Activated CD4-positive, alpha-beta T cell treated with anti-CD3 and anti-CD28 coated beads for 36 hours (primary cell): Measurements from ENCODE around the gene XPO6. TPM values are rescaled to one million over a fixed set of nuclear protein-coding genes. Genes with fewer than 3 reads are reported as not detected.
"Not testable (repeated sequence)": the region's sequence is repeated elsewhere in the genome, so short reads cannot be mapped to it uniquely, and the experiment has no call there.

ENCODE experiments used
- ATAC-seq: fragments of 200-7000 bp; cut with Tn5 transposase; one replicate; pipeline ENCODE4 v1.10.0; 2021; ENCODE audit warnings: mild to moderate bottlenecking, moderate library complexity
- CTCF ChIA-PET: fragments of 350-600 bp; sonication (Branson Sonifier 250); formaldehyde crosslinking; loops from one replicate; lab custom pipeline; 2021; ENCODE audit warnings: antibody characterized with exemption; lab: Charles Lee
- POLR2A ChIA-PET: fragments of 350-600 bp; sonication (Branson Sonifier 250); formaldehyde crosslinking; loops from one replicate; lab custom pipeline; 2021; ENCODE audit warnings: antibody characterized with exemption, inconsistent platforms; lab: Charles Lee
- DNase-seq: peaks from one replicate; pipeline ENCODE4 v3.0.0-alpha.2; 2020
- H3K27ac Mint-ChIP-seq: one replicate; pipeline ENCODE4 v1.8.0; 2021; ENCODE audit warnings: mixed read lengths
- H3K27me3 Mint-ChIP-seq: one replicate; pipeline ENCODE4 v1.8.0; 2021; ENCODE audit warnings: mixed read lengths
- H3K36me3 Mint-ChIP-seq: one replicate; pipeline ENCODE4 v1.8.0; 2021; ENCODE audit warnings: low read depth, mixed read lengths
- H3K4me1 Mint-ChIP-seq: one replicate; pipeline ENCODE4 v1.8.0; 2021; ENCODE audit warnings: mixed read lengths
- H3K4me3 Mint-ChIP-seq: one replicate; pipeline ENCODE4 v1.8.0; 2021; ENCODE audit warnings: mild to moderate bottlenecking, moderate library complexity, mixed read lengths
- H3K9me3 Mint-ChIP-seq: one replicate; pipeline ENCODE4 v1.8.0; 2021; ENCODE audit warnings: low read depth, mixed read lengths
- intact Hi-C, 2 experiments: fragments of 100-400 bp; cut with DNase I in 1 of 2; cut with micrococcal nuclease in 1 of 2; formaldehyde crosslinking; loops; one replicate each; pipeline versions ENCODE4 v1.14.2 to v1.15.1; 2022 to 2024; cut with DNase I, micrococcal nuclease
- total RNA-seq, 2 experiments: library from RNA; stranded (reverse); gene quantifications; one replicate each; pipeline ENCODE4 v1.2.3, GENCODE V29; 2021

Gene XPO6
- total RNA-seq, 2 experiments from 2014 or later, result 241 to 368 TPM

GRCh38 chr16:28117168-28117565 is 94.6 kb downstream of the XPO6 start:
- Mint-ChIP-seq H3K4me1 (peaks cover 16% of the 10 kb centered on the region), H3K27me3 (no peaks in the 10 kb centered on the region), H3K9me3 (no peaks in the 10 kb centered on the region), H3K36me3 (peaks cover 61% of the 10 kb centered on the region), H3K27ac (no peak overlapping the region), H3K4me3 (no peak overlapping the region)
- DNase-seq (no peak), ATAC-seq (no peak)
- POLR2A ChIA-PET, result no interaction called here
- intact Hi-C loops, result no loop called here
- CTCF ChIA-PET, result interaction anchor here (0.5 kb wide), 1 partner anchor 140 kb away, joined by 4 read pairs; no protein-coding TSS in a partner anchor

- POLR2A ChIA-PET, ATAC-seq, H3K9me3 Mint-ChIP-seq, H3K27me3 Mint-ChIP-seq, H3K4me3 Mint-ChIP-seq, DNase-seq: not testable (repeated sequence)
- Mint-ChIP-seq H3K4me1 (peaks cover 20% of the 10 kb centered on the region), H3K27ac (peak overlapping the region; percentile 10), H3K36me3 (peaks cover 59% of the 10 kb centered on the region)
- intact Hi-C loops, result loop anchor here in 1 of 2 experiments (2.0 kb wide), 1 partner anchor 21 kb away; no protein-coding TSS in a partner anchor
- CTCF ChIA-PET, result interaction anchor here (1.0 kb wide), 1 partner anchor 46 kb away, joined by 4 read pairs; no protein-coding TSS in a partner anchor
Measured at GRCh38 chr16:28115866-28116265, 95.9 kb downstream of the XPO6 start.

GRCh38 chr16:28112908-28113307 is 98.9 kb downstream of the XPO6 start:
- POLR2A ChIA-PET, result interaction anchor here (1.7 kb wide), 1 partner anchor 28 kb away, joined by 7 read pairs; no protein-coding TSS in a partner anchor

GRCh38 chr16:28110977-28111376 is 100.8 kb downstream of the XPO6 start:
- CTCF ChIA-PET, result interaction anchor here (0.5 to 1.7 kb wide), 4 partner anchors 10 to 40 kb away, joined by 3 to 5 read pairs (median 4); no protein-coding TSS in a partner anchor
- DNase-seq, result no peak
- no peaks in the 10 kb centered on the region for H3K9me3 Mint-ChIP-seq
- H3K27ac Mint-ChIP-seq, result peak overlapping the region; percentile 79
- no peak for ATAC-seq
- peaks cover 24% of the 10 kb centered on the region for H3K4me1 Mint-ChIP-seq
- H3K4me3 Mint-ChIP-seq, result no peak overlapping the region
- H3K36me3 Mint-ChIP-seq, result peaks cover 74% of the 10 kb centered on the region
- intact Hi-C loops, result no loop called here
- POLR2A ChIA-PET, result no interaction called here
- no peaks in the 10 kb centered on the region for H3K27me3 Mint-ChIP-seq

More at GRCh38 chr16:28112908-28113307, 98.9 kb downstream of the XPO6 start:
- Mint-ChIP-seq H3K36me3 (peaks cover 65% of the 10 kb centered on the region), H3K27ac (peak overlapping the region; percentile 79), H3K27me3 (no peaks in the 10 kb centered on the region), H3K4me1 (peaks cover 26% of the 10 kb centered on the region), H3K9me3 (no peaks in the 10 kb centered on the region), H3K4me3 (no peak overlapping the region)
- CTCF ChIA-PET, result interaction anchor here (1.3 to 1.5 kb wide), 2 partner anchors 19 to 105 kb away, joined by 7 to 9 read pairs; no protein-coding TSS in a partner anchor
- ATAC-seq (peak; percentile 95), DNase-seq (peak; percentile 62)
- intact Hi-C loops, result loop anchor here in 1 of 2 experiments (1.0 kb wide), 1 partner anchor 40 kb away; no protein-coding TSS in a partner anchor

GRCh38 chr16:28110479-28110878 is 101.3 kb downstream of the XPO6 start:
- DNase-seq, result no peak
- peaks cover 24% of the 10 kb centered on the region for H3K4me1 Mint-ChIP-seq
- CTCF ChIA-PET, result interaction anchor here (0.5 to 1.7 kb wide), 5 partner anchors 10 to 126 kb away, joined by 3 to 7 read pairs (median 4); no protein-coding TSS in a partner anchor
- H3K36me3 Mint-ChIP-seq, result peaks cover 74% of the 10 kb centered on the region
- ATAC-seq, result no peak
- H3K27ac Mint-ChIP-seq, result peak overlapping the region; percentile 79
- no peak overlapping the region for H3K4me3 Mint-ChIP-seq
- intact Hi-C loops, result no loop called here
- POLR2A ChIA-PET, result no interaction called here
- no peaks in the 10 kb centered on the region for H3K27me3 Mint-ChIP-seq
- H3K9me3 Mint-ChIP-seq, result no peaks in the 10 kb centered on the region

- DNase-seq, result no peak
- Mint-ChIP-seq H3K27ac (peak overlapping the region; percentile 79), H3K9me3 (no peaks in the 10 kb centered on the region), H3K36me3 (peaks cover 74% of the 10 kb centered on the region), H3K27me3 (no peaks in the 10 kb centered on the region), H3K4me1 (peaks cover 24% of the 10 kb centered on the region), H3K4me3 (no peak overlapping the region)
- no peak for ATAC-seq
- POLR2A ChIA-PET, result no interaction called here
- CTCF ChIA-PET, result interaction anchor here (0.7 to 1.7 kb wide), 5 partner anchors 10 to 159 kb away, joined by 3 to 7 read pairs (median 4); no protein-coding TSS in a partner anchor
- intact Hi-C loops, result no loop called here
Measured at GRCh38 chr16:28110074-28110473, 101.7 kb downstream of the XPO6 start.

- Mint-ChIP-seq H3K9me3 (no peaks in the 10 kb centered on the region), H3K4me3 (no peak overlapping the region), H3K27ac (peak overlapping the region; percentile 10), H3K36me3 (peaks cover 79% of the 10 kb centered on the region), H3K4me1 (peaks cover 24% of the 10 kb centered on the region), H3K27me3 (no peaks in the 10 kb centered on the region)
- DNase-seq (no peak), ATAC-seq (no peak)
- intact Hi-C loops, result no loop called here
- POLR2A ChIA-PET, result no interaction called here
- CTCF ChIA-PET, result no interaction called here
Measured at GRCh38 chr16:28108590-28109247, 103.0 kb downstream of the XPO6 start.

- H3K36me3 Mint-ChIP-seq, result peaks cover 80% of the 10 kb centered on the region
- CTCF ChIA-PET, result interaction anchor here (0.6 kb wide), 1 partner anchor 46 kb away, joined by 3 read pairs; no protein-coding TSS in a partner anchor
Measured at GRCh38 chr16:28107232-28107631, 104.5 kb downstream of the XPO6 start.

GRCh38 chr16:28106467-28107215 is 105.1 kb downstream of the XPO6 start:
- ATAC-seq (no peak), DNase-seq (no peak)
- intact Hi-C loops, result no loop called here
- H3K36me3 Mint-ChIP-seq, result peaks cover 80% of the 10 kb centered on the region
- H3K4me3 Mint-ChIP-seq, result no peak overlapping the region
- ChIA-PET CTCF (no interaction called here), POLR2A (no interaction called here)
- no peaks in the 10 kb centered on the region for H3K9me3 Mint-ChIP-seq
- peaks cover 10% of the 10 kb centered on the region for H3K4me1 Mint-ChIP-seq
- no peak overlapping the region for H3K27ac Mint-ChIP-seq
- H3K27me3 Mint-ChIP-seq, result no peaks in the 10 kb centered on the region

More at GRCh38 chr16:28107232-28107631, 104.5 kb downstream of the XPO6 start:
- Mint-ChIP-seq H3K27me3 (no peaks in the 10 kb centered on the region), H3K27ac (no peak overlapping the region), H3K4me3 (no peak overlapping the region), H3K9me3 (no peaks in the 10 kb centered on the region), H3K4me1 (peaks cover 11% of the 10 kb centered on the region)
- ATAC-seq, result no peak
- intact Hi-C loops, result no loop called here
- DNase-seq, result no peak
- POLR2A ChIA-PET, result no interaction called here

GRCh38 chr16:28105954-28106353 is 105.8 kb downstream of the XPO6 start:
- ChIA-PET POLR2A (no interaction called here), CTCF (no interaction called here)
- peaks cover 6% of the 10 kb centered on the region for H3K4me1 Mint-ChIP-seq
- H3K4me3 Mint-ChIP-seq, result no peak overlapping the region
- H3K9me3 Mint-ChIP-seq, result no peaks in the 10 kb centered on the region
- H3K27me3 Mint-ChIP-seq, result no peaks in the 10 kb centered on the region
- no peak overlapping the region for H3K27ac Mint-ChIP-seq
- intact Hi-C loops, result no loop called here
- peaks cover 77% of the 10 kb centered on the region for H3K36me3 Mint-ChIP-seq
- no peak for ATAC-seq
- DNase-seq, result no peak

GRCh38 chr16:28105297-28105696 is 106.5 kb downstream of the XPO6 start:
- Mint-ChIP-seq H3K27ac (no peak overlapping the region), H3K27me3 (no peaks in the 10 kb centered on the region), H3K4me1 (peaks cover under 1% of the 10 kb centered on the region), H3K36me3 (peaks cover 78% of the 10 kb centered on the region), H3K9me3 (no peaks in the 10 kb centered on the region), H3K4me3 (no peak overlapping the region)
- ATAC-seq (no peak), DNase-seq (no peak)
- ChIA-PET POLR2A (no interaction called here), CTCF (no interaction called here)
- intact Hi-C loops, result no loop called here
